Thyroid gland (tissue), 4 donors: ENCODE results near the gene DDX53.

Source experiments
- POLR2A ChIP-seq, 2 donors: fragments of 450-650 bp; IDR thresholded peaks; one replicate each; pipeline ENCODE4 v1.6.1; 2017; ENCODE audit warnings: antibody characterized with exemption in 2 of 2, mild to moderate bottlenecking in 2 of 2, moderate library complexity in 1 of 2
- TF ChIP-seq, protein P1 (sequence below), 6 experiments: fragments of 200-600 bp in 3 of 6; fragments of 450-650 bp in 3 of 6; sonication (generic) in 3 of 6; IDR thresholded peaks; one replicate each; pipeline ENCODE4 v1.5.1; 2016 to 2019; ENCODE audit warnings: antibody characterized with exemption in 6 of 6, mild to moderate bottlenecking in 2 of 6, inconsistent platforms in 1 of 6, moderate library complexity in 1 of 6

- TF ChIP-seq, protein P1, sequence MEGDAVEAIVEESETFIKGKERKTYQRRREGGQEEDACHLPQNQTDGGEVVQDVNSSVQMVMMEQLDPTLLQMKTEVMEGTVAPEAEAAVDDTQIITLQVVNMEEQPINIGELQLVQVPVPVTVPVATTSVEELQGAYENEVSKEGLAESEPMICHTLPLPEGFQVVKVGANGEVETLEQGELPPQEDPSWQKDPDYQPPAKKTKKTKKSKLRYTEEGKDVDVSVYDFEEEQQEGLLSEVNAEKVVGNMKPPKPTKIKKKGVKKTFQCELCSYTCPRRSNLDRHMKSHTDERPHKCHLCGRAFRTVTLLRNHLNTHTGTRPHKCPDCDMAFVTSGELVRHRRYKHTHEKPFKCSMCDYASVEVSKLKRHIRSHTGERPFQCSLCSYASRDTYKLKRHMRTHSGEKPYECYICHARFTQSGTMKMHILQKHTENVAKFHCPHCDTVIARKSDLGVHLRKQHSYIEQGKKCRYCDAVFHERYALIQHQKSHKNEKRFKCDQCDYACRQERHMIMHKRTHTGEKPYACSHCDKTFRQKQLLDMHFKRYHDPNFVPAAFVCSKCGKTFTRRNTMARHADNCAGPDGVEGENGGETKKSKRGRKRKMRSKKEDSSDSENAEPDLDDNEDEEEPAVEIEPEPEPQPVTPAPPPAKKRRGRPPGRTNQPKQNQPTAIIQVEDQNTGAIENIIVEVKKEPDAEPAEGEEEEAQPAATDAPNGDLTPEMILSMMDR (IDR thresholded peaks at IDR 0.05), result no peak
- no peak for TF ChIP-seq POLR2A (IDR thresholded peaks at IDR 0.05)
These were observed 12.9 kb downstream of the DDX53 start for GRCh38 chrX:23012636-23013035.
